ENCODE results near the gene HLCS.

Gene HLCS

GRCh38 chr21:36918291-36918690 lies 48.2 kb downstream of the HLCS start:
- no peak for DNase-seq (ENCODE audit: low read depth)
- TF ChIP-seq, protein P1, sequence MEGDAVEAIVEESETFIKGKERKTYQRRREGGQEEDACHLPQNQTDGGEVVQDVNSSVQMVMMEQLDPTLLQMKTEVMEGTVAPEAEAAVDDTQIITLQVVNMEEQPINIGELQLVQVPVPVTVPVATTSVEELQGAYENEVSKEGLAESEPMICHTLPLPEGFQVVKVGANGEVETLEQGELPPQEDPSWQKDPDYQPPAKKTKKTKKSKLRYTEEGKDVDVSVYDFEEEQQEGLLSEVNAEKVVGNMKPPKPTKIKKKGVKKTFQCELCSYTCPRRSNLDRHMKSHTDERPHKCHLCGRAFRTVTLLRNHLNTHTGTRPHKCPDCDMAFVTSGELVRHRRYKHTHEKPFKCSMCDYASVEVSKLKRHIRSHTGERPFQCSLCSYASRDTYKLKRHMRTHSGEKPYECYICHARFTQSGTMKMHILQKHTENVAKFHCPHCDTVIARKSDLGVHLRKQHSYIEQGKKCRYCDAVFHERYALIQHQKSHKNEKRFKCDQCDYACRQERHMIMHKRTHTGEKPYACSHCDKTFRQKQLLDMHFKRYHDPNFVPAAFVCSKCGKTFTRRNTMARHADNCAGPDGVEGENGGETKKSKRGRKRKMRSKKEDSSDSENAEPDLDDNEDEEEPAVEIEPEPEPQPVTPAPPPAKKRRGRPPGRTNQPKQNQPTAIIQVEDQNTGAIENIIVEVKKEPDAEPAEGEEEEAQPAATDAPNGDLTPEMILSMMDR (conservative IDR thresholded peaks at IDR 0.05; ENCODE audit: control insufficient read depth, insufficient read depth, low read depth, low read length) = no peak
- no peak overlapping the region for H3K4me3 ChIP-seq (ENCODE audit: control insufficient read depth, low read depth, low read length)

DNA sequence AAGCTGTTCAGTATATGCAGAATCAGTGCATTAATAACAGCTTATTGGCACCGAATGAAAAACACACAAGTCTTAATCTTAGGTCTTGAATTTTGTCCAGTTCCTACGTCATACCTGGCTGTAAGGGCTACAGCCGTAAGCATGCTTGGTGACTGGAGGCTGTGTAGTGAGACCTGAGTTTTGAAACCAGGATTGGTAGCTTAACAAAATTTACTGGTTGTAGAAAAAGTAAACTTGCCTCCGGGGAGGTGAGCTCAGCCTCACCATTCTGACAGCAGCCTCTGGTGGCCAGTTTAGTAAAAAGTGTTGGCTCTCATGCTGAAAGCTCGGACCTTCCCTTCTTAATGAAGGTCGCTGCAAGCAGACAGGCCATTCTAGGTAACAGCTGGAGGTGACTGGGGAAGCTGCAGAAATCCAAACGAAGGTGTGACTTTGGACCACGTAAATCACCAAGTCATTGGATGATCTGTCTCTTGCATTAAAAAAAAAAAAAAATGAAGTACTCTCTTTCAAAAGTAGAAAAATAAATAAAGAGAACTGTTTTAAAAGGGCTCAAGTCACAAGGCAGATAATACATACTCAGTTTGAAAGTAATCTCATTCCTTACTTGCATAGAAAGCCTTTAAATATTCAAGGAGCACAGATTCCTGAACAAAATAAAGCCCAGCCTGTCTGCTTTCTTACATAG lies 48.9 kb downstream of the HLCS start:
- no peak overlapping the region for H3K4me3 ChIP-seq (ENCODE audit: control insufficient read depth, low read depth, low read length)
- TF ChIP-seq, protein P1 (conservative IDR thresholded peaks at IDR 0.05; ENCODE audit: control insufficient read depth, insufficient read depth, low read depth, low read length) = peak; percentile 68
- DNase-seq (ENCODE audit: low read depth) = peak; percentile 59

DNA sequence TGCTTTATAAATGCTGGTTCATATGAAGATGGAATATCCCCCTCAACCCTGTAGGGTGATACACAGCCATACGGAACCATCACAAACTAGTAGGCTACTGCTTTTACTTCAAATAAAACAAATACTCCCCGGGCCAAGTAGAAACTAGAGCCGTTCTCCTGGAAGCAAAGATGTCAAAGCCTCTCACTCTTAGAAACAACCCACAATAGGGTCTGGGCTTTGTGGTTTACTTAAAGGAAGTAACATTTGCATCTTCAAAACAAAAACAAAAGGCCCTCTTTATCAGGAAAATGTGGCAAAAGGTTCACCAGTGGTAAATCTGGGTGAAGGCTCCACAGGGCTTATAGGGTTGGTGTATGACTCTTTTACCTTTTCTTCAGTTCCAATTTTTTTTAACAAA lies 49.8 kb downstream of the HLCS start:
- H3K4me3 ChIP-seq (ENCODE audit: control insufficient read depth, low read depth, low read length) = no peak overlapping the region
- TF ChIP-seq, protein P1 (conservative IDR thresholded peaks at IDR 0.05; ENCODE audit: control insufficient read depth, insufficient read depth, low read depth, low read length) = no peak
- no peak for DNase-seq (ENCODE audit: low read depth)

GRCh38 chr21:36915696-36916245 lies 50.7 kb downstream of the HLCS start:
- H3K4me3 ChIP-seq (ENCODE audit: control insufficient read depth, low read depth, low read length) = no peak overlapping the region
- TF ChIP-seq, protein P1 (conservative IDR thresholded peaks at IDR 0.05; ENCODE audit: control insufficient read depth, insufficient read depth, low read depth, low read length) = no peak
- no peak for DNase-seq (ENCODE audit: low read depth)

GRCh38 chr21:36915014-36915695 lies 51.3 kb downstream of the HLCS start:
- TF ChIP-seq, protein P1 (conservative IDR thresholded peaks at IDR 0.05; ENCODE audit: control insufficient read depth, insufficient read depth, low read depth, low read length) = no peak
- DNase-seq (ENCODE audit: low read depth) = no peak
- no peak overlapping the region for H3K4me3 ChIP-seq (ENCODE audit: control insufficient read depth, low read depth, low read length)

DNA sequence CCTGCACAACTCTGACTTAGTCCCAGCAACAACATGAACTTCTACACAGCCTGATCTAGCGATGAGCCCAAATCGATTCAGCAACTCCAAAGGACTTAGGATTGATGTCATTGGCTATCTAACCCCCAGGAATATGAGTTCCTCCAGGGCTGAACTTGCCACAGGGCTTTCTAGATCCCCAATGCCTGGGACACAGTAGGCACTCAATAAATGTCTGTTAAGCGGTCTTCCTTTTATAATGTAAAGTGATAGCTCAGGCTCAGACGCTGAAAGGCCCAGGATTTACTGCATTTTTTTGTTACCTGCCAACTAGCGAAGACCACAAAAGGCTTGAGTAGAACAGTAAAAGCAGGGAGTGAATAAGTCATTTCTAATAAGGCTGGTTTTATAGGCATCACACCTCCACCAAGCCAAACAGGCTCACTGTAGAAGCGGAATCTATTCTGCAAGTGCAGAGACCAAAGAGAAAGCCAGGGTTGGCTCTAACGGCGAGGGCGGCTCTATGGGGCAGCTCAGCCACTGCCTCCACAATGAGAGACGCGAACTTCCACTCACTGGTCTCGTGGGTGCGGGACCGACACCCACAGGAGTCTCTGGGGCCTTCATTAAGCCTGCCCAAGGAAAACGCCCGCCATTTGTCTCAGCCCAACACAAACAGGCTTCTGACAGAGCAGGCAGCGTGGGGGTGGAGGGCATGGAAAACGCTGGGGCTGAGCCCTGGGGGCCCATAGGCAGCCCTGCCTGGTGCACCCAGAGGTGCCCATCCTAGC lies 52.0 kb downstream of the HLCS start:
- DNase-seq (ENCODE audit: low read depth) = no peak
- H3K4me3 ChIP-seq (ENCODE audit: control insufficient read depth, low read depth, low read length) = no peak overlapping the region
- TF ChIP-seq, protein P1 (conservative IDR thresholded peaks at IDR 0.05; ENCODE audit: control insufficient read depth, insufficient read depth, low read depth, low read length) = no peak
